Bronchial epithelial cell (primary cell): ENCODE data around the gene KRT80. TPM values are rescaled to one million over a fixed set of nuclear protein-coding genes. Genes with fewer than 3 reads are reported as not detected.

ENCODE experiments used
- DNase-seq: peaks from one replicate; pipeline ENCODE4 v3.0.0-alpha.2; 2010; ENCODE audit warnings: low read depth
- FAIRE-seq: peaks from 2 replicates; lab custom pipeline; 2011; peaks lifted over from hg19 to GRCh38; lab: Jason Lieb, UNC
- H3K27me3 ChIP-seq: 2 replicates; pipeline ENCODE4 v1.5.1; 2011; ENCODE audit warnings: low read length; ENCODE audit not compliant: control insufficient read depth, insufficient read depth
- H3K36me3 ChIP-seq: 2 replicates; pipeline ENCODE4 v1.5.1; 2011; ENCODE audit warnings: low read length; ENCODE audit not compliant: control insufficient read depth, insufficient read depth
- H3K4me3 ChIP-seq: 2 replicates; pipeline ENCODE4 v1.5.1; 2011; ENCODE audit warnings: mild to moderate bottlenecking, low read depth, low read length, control low read depth
- total RNA-seq: library from RNA; depleted of rRNA; stranded (reverse); fragments of >200 nt; gene quantifications from 2 replicates; pipeline ENCODE4 v1.2.1, GENCODE V29; 2014
- TF ChIP-seq, protein P1 (sequence below): IDR thresholded peaks from 2 replicates; pipeline ENCODE4 v1.5.1; 2011; ENCODE audit warnings: mild to moderate bottlenecking, moderate library complexity, low read length, control low read depth, inconsistent platforms; ENCODE audit not compliant: insufficient read depth, severe bottlenecking

Gene KRT80
- total RNA-seq, 1 donor from 2014 or later, result 14.7 TPM

DNA sequence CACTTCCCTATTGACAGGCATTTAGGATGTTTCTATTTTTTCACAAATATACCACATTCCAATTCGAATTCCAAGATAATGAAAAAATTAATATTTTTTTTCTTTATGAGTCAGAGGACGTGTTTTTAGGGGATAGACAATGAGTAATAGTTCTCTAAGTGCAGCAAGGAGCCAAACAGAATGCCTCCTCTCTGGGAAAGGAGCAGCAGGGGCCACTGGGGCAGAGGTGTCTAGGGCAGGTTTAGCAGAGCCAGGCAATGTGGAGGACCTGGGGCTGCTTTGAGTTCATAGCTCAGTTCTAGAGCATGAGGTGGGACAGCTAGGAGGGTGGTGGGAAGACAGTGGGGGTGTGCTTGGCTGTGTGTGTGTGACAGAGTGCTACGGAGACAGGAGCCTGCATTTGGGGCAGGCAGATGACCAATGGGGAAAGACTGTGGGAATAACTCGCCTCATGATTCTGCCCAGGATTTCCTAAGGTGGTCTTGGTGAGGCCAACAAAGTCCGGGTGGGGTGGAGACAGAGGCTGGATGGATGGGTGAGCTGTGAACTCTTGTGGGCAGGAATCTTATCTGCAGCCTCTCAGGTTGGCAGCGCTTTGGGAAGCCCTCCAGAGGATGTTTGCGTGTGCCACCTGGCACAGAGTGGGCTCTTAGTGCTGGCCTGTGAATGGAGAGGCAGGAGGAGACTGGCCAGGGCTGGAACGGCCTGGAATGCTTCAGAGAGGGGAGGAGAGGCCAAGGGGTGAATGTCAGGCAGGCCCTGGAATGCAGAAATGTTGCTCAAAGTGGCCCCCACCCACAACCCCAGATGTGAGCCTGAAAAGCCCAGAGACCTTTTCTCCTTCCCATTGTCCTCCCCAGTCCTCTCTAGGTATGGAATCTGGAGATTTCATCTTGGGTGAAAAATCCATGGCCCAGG is 38.8 kb upstream of the KRT80 start:
- DNase-seq (peak; percentile 83), FAIRE-seq (no peak)
- TF ChIP-seq, protein P1, sequence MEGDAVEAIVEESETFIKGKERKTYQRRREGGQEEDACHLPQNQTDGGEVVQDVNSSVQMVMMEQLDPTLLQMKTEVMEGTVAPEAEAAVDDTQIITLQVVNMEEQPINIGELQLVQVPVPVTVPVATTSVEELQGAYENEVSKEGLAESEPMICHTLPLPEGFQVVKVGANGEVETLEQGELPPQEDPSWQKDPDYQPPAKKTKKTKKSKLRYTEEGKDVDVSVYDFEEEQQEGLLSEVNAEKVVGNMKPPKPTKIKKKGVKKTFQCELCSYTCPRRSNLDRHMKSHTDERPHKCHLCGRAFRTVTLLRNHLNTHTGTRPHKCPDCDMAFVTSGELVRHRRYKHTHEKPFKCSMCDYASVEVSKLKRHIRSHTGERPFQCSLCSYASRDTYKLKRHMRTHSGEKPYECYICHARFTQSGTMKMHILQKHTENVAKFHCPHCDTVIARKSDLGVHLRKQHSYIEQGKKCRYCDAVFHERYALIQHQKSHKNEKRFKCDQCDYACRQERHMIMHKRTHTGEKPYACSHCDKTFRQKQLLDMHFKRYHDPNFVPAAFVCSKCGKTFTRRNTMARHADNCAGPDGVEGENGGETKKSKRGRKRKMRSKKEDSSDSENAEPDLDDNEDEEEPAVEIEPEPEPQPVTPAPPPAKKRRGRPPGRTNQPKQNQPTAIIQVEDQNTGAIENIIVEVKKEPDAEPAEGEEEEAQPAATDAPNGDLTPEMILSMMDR, result no peak
- Histone ChIP-seq H3K27me3 (no peaks in the 10 kb centered on the region), H3K36me3 (peaks cover 1% of the 10 kb centered on the region), H3K4me3 (no peak overlapping the region)

DNA sequence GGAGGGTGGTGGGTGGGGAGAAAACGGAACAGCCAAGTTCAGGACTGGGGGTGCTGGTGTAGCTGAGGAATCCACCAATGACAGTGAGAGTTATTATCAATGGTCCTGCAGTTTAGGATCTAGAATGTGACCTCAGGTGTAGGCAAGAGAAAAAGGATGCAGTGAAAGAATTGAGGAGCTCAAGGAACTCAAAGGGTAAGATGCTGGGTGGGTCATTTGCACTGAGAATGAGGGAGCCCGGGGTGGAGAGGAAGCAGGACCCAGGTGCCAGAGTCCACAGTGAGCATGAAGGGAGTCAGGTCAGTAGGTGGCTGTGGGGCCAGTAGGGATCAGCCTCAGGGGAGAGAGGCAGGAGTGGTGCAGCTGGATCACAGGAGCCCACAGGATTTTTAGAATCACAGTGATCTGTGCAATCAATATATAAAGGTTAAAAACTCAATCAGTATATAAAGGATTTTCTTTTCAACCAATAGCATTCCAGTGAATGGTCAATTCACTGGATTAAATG is 38.1 kb upstream of the KRT80 start:
- DNase-seq (no peak), FAIRE-seq (no peak)
- Histone ChIP-seq H3K4me3 (no peak overlapping the region), H3K36me3 (no peaks in the 10 kb centered on the region), H3K27me3 (no peaks in the 10 kb centered on the region)
- TF ChIP-seq, protein P1, result no peak

DNA sequence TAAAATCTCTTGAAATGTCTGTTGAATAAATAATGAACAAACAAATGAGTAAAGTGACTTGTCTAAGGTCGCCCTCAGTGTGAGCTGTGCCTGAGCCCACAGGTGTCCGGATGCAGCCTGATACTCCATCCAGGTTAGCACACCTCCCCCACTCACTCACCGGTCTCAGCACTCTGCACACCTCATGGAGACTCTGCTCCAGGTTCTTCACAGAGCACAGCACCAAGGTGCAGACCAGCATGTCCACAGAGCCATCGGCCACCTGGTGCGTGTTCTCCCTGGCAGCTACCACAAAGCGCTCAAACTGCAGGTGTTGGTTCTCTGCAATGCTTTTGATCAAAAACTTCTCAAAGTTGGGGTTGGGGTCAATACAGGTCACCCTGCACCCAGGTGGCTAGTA is 37.1 kb upstream of the KRT80 start:
- H3K27me3 ChIP-seq, result no peaks in the 10 kb centered on the region
- DNase-seq, result no peak
- no peaks in the 10 kb centered on the region for H3K36me3 ChIP-seq
- TF ChIP-seq, protein P1, result no peak
- FAIRE-seq, result no peak
- H3K4me3 ChIP-seq, result no peak overlapping the region

DNA sequence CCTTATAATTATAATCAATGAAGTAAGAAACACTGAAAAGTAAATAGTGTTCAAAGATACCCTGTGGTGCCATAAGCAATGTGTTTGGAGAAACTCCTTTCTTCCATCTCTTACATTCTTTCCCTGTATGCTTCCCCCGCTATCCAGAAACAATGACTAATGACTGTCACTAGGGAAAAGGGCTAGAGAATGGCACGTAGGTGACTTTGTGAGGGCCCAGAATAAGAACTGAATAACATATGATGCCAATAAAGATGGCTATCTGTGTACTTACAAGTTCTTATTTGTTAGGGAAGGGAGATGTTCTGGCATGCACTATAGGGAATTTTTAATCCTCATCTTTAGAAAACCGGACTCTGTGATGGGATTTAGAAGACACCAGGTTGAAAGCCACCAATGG is 36.6 kb upstream of the KRT80 start:
- FAIRE-seq, result no peak
- Histone ChIP-seq H3K27me3 (no peaks in the 10 kb centered on the region), H3K36me3 (no peaks in the 10 kb centered on the region), H3K4me3 (no peak overlapping the region)
- TF ChIP-seq, protein P1, result no peak
- DNase-seq, result no peak

DNA sequence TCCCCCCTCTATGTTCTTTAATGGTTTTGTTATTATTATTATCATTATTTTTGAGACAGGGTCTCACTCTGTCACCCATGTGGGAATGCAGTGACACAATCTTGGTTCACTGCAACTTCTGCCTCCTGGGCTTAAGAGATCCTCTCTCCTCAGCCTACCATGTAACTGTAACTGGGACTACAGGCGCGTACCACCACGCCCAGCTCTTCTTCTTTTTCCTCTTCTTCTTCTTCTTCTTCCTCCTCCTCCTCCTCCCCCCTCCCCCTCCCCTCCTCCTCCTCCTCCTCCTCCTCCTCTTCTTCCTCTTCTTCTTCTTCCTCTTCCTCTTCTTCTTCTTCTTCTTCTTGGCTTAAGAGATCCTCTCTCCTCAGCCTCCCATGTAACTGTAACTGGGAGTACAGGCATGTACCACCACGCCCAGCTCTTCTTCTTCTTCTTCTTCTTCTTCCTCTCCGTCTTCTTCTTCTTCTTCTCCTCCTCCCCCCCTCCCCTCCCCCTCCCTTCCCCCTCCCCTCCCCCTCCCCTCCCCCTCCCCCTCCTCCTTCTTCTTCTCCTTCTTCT is 35.9 kb upstream of the KRT80 start:
- TF ChIP-seq, protein P1, result no peak
- no peaks in the 10 kb centered on the region for H3K27me3 ChIP-seq
- no peak overlapping the region for H3K4me3 ChIP-seq
- FAIRE-seq, result no peak
- H3K36me3 ChIP-seq, result no peaks in the 10 kb centered on the region
- no peak for DNase-seq
